NCI-H2196 treated with DMSO at 0.1 percent for 48 hours (cell line): ENCODE measurements around the gene ALPK1.
"Not testable (repeated sequence)": the region's sequence is repeated elsewhere in the genome, so short reads cannot be mapped to it uniquely, and the experiment has no call there.

Source experiments
- DNase-seq: peaks from one replicate; lab custom pipeline; 2025; ENCODE audit not compliant: unreplicated experiment; lab: John Stamatoyannopoulos, UW

Gene ALPK1

GRCh38 chr4:112296949-112297880 is at the start of gene ALPK1:
ALPK1 (plus strand) TSS chr4:112297369.
- DNase-seq, result no peak

- no peak for DNase-seq
Observed at GRCh38 chr4:112251019-112251643, 46.0 kb upstream of the ALPK1 start.

DNA sequence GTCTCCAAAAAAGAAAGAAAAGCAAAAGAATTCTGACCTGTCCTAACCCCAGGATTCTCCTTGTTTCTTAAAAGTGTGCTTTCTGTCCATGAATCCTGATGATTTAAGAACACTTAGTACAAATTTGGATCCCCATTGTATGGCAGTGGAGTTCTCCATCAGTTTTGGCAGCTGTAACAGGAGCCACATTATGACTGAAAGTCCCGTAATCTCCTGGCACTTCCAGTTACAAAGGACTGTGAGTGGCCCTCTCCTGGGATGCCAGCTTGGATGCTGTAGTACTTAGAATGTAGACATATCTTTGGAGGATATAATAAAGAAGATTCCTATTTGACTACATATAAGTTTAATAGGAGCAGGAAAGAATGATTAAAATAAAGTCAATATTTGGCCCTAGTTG is 44.9 kb upstream of the ALPK1 start:
- DNase-seq, result no peak

GRCh38 chr4:112253382-112254000 is 43.7 kb upstream of the ALPK1 start:
- no peak for DNase-seq

DNA sequence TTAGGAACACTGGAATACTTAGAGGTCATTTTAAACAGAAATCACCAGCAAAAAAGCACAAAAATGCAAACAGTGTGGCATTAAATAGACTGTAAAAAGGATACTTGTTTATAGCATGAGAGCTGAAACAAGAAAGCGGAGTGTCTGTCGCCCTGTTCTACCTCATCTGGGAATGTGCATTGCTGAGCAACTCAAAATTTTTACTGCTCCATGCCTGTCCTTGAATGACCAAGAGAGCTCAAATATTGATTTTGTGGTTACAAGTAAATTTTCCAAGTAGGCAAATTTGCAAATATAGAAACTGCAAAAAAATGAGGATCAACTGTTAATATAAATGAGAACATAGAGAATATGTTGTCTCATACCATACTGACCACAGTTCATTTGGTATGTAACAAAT is 40.1 kb upstream of the ALPK1 start:
- no peak for DNase-seq

DNA sequence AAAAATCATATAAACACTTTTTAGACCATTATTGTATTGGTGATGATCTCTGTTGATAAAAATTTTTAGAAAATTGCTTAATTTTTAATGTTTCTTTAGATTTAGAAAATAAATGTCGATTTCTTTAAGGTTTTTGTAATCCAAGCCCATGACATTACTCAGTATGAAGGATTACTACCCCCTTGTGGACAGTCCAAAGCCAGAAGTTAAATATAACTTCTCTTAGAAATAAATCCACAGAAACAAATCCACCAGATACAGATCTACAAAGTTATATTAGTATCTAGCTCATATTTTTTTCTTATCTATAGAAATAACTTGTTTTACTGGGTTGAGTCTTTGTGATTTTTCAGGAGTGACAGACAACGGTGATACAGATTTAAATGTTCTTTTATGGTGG is 30.3 kb upstream of the ALPK1 start:
- no peak for DNase-seq

DNA sequence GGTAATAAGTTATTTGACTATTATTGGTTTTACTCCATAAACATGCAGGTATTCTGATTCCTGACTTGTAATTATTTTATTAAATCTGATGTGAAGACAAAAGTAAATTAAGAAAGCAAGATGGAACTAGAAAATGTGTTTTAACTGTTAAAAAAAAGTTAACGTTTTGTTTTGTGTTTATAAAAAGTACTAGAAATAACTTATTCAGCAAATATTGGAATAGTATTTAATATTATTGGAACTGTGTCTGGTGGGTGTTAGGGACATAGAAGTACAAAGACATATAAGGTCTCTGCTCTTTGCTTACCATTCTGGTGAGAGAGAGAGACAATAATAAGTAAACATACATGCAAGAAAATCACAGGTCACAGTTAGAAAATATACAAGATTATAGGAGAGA is 27.1 kb upstream of the ALPK1 start:
- no peak for DNase-seq

GRCh38 chr4:112270640-112271421 is 26.3 kb upstream of the ALPK1 start:
- no peak for DNase-seq

GRCh38 chr4:112272292-112272691 is 24.9 kb upstream of the ALPK1 start:
- DNase-seq, result no peak

DNA sequence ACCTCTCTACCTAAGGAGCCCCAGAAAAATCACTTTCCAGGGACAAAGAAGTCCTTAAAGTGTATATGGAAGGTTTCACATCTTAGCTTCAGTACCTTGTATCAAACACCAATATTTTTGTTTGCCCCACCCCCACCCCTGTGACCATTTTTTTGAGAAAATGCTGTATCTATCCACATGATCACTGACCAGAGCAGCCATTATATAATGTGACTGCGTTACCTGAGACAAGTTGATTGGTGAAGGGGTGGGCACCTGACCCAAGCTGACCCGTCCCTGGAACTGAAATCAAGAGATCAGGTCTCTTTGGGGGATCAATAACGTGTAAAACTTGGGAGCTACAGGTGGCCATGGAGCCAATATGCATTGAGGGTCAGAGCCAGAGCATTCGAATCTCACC is 22.2 kb upstream of the ALPK1 start:
- DNase-seq, result no peak

GRCh38 chr4:112276113-112276512 is 21.1 kb upstream of the ALPK1 start:
- DNase-seq, result no peak

DNA sequence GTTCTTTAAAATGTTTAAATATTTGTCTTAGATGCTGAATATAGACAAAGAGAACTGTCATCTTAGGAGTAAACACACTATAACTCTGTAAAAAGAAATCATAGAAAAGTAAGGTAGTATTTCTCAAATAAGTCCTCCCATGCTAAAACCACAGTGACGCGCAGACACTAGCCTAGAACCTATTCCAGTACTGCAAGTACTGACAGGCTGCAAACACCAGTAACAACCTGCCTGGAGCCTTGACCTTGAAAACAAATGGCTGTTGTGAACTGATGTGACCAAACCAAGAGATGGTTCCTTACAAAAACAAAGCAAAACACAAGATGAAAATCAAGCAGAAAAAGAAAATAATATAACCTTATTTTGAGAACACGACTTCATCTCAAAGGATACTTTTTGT is 19.9 kb upstream of the ALPK1 start:
- no peak for DNase-seq

- no peak for DNase-seq
Observed at GRCh38 chr4:112277705-112278448, 19.3 kb upstream of the ALPK1 start.

- DNase-seq, result no peak
Observed at GRCh38 chr4:112279025-112279881, 17.9 kb upstream of the ALPK1 start.

DNA sequence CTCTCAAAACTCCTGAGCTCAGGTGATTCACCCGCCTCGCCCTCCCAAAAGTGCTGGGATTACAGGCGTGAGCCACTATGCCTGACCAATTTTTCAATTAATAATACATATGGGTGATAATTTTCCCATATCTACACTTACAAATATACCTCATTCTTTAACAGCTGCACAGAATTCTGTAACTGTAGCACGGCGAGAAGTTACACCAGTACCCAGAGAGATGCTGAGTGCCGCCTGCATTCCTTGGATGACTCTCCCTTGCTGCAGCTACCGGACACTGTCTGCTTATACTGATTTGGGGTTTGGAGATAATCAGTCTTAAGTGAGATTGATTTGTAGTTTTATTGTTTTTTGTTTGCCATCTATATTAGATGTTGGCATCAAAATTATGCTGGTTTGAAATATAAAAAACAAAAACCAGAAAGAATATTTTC is 17.3 kb upstream of the ALPK1 start:
- no peak for DNase-seq

- no peak for DNase-seq
Observed at GRCh38 chr4:112280386-112281056, 16.6 kb upstream of the ALPK1 start.

DNA sequence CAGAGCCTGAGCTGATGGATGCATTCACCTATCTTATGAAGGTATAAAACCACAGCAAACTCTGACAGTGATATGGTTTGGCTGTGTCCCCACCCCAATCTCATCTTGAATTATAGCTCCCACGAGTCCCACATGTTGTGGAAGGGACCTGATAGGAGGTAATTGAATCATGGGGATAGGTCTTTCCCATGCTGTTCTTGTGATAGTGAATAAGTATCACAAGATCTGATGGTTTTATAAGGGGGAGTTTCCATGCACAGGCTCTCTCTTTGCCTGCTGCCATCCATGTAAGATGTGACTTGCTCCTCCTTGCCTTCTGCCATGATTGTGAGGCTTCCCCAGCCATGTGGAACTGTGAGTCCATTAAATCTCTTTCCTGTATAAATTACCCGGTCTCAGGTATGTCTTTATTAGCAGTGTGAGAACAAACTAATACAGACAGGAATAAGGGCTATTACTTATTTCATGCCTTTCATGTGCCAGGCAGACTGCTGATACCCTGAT is 15.2 kb upstream of the ALPK1 start:
- not testable (repeated sequence) for DNase-seq

DNA sequence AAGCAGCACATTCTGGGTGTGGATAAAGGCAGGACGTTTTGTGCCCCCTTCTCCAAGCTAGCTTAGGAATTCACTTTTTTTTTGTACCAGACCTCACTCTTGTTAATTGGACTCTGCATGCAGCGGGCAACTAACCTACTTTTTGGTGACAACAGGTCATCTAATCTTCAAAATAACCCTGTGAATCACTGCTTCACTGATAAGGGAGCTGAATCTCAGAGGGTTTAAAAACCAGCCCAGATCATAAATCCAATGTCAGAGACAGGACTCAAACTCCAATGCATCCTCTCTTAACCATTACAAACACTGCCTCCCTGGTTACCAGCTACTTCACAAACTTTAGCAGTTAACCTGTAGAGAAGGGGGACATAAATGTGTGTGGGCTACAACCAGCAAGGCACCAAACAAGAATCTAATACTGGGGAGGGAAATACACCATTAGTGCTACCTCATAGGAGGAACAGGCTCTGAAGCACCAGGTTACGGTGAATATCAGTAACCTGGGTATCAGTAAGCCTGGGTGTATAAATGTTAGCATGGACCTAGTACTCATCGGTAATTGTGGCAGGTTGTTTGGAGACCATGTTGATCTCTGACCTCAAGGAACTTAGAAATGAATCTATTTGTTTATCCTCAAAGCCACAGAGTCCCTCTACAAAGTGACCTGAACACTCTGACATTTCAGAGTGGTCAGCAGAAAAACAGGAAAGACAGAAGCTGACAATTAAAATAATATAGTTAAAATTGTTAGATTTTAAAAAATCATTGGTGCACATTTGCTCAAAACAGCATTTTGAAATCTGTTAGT is 14.1 kb upstream of the ALPK1 start:
- no peak for DNase-seq
